Measurements from ENCODE around the gene SOD2.
A peak's percentile ranks its signal among the peaks of the same experiment; 100 is the strongest.
"Not testable (repeated sequence)": the region's sequence is repeated elsewhere in the genome, so short reads cannot be mapped to it uniquely, and the experiment has no call there.

SOD2 gene

GRCh38 chr6:159716247-159717096 is 23.4 kb upstream of the SOD2 start:
- no peak for DNase-seq (ENCODE audit: low read depth in 2 of 2)

- DNase-seq (ENCODE audit: low read depth in 2 of 2) = no peak
Observed at GRCh38 chr6:159715605-159716004, 22.6 kb upstream of the SOD2 start.

- no peak for DNase-seq (ENCODE audit: low read depth in 2 of 2)
Observed at GRCh38 chr6:159715166-159715565, 22.1 kb upstream of the SOD2 start.

GRCh38 chr6:159714404-159714803 is 21.4 kb upstream of the SOD2 start:
- DNase-seq (ENCODE audit: low read depth in 2 of 2) = no peak

- DNase-seq (ENCODE audit: low read depth in 2 of 2) = no peak
Observed at GRCh38 chr6:159713984-159714383, 20.9 kb upstream of the SOD2 start.

- not testable (repeated sequence) for DNase-seq (ENCODE audit: low read depth in 2 of 2)
Observed at GRCh38 chr6:159712389-159712788, 19.3 kb upstream of the SOD2 start.

- not testable (repeated sequence) for DNase-seq (ENCODE audit: low read depth in 2 of 2)
Observed at GRCh38 chr6:159710603-159711002, 17.6 kb upstream of the SOD2 start.

GRCh38 chr6:159701413-159701999 is 8.5 kb upstream of the SOD2 start:
- DNase-seq (ENCODE audit: low read depth in 2 of 2) = no peak

GRCh38 chr6:159700970-159701369 is 7.9 kb upstream of the SOD2 start:
- no peak for DNase-seq (ENCODE audit: low read depth in 2 of 2)

GRCh38 chr6:159695984-159696383 is 2.9 kb upstream of the SOD2 start:
- DNase-seq (ENCODE audit: low read depth in 2 of 2) = no peak

GRCh38 chr6:159693894-159694545 is 979 bp upstream of the SOD2 start:
- DNase-seq (ENCODE audit: low read depth in 2 of 2) = no peak

- peak; percentile 34 to 52 for DNase-seq (ENCODE audit: low read depth in 2 of 2)
Observed at GRCh38 chr6:159692303-159693127, 526 bp downstream of the SOD2 start.

- DNase-seq (ENCODE audit: low read depth in 2 of 2) = no peak
Observed at GRCh38 chr6:159691963-159692287, 1.1 kb downstream of the SOD2 start.

- DNase-seq (ENCODE audit: low read depth in 2 of 2) = no peak
Observed at GRCh38 chr6:159691133-159691962, 1.7 kb downstream of the SOD2 start.

- DNase-seq (ENCODE audit: low read depth in 2 of 2) = not testable (repeated sequence)
Observed at GRCh38 chr6:159690135-159690534, 2.9 kb downstream of the SOD2 start.

- no peak for DNase-seq (ENCODE audit: low read depth in 2 of 2)
Observed at GRCh38 chr6:159689001-159689400, 4.0 kb downstream of the SOD2 start.

- DNase-seq (ENCODE audit: low read depth in 2 of 2) = no peak
Observed at GRCh38 chr6:159688266-159688905, 4.7 kb downstream of the SOD2 start.

GRCh38 chr6:159687341-159687740 is 5.7 kb downstream of the SOD2 start:
- DNase-seq (ENCODE audit: low read depth in 2 of 2) = no peak

GRCh38 chr6:159686703-159687102 is 6.3 kb downstream of the SOD2 start:
- DNase-seq (ENCODE audit: low read depth in 2 of 2) = no peak

GRCh38 chr6:159686040-159686439 is 7.0 kb downstream of the SOD2 start:
- no peak for DNase-seq (ENCODE audit: low read depth in 2 of 2)

GRCh38 chr6:159684013-159684304 is 9.1 kb downstream of the SOD2 start:
- DNase-seq (ENCODE audit: low read depth in 2 of 2) = no peak

Data from stimulated activated CD8-positive, alpha-beta memory T cell treated with anti-CD3 and anti-CD28 coated beads, Interleukin-7, amount 100 ng/mL, for 4 hours (primary cell).